Muscle layer of duodenum (tissue), 2 donors: ENCODE data around the gene TXNRD2.

Source experiments
- H3K27ac ChIP-seq: one replicate; pipeline ENCODE4 v1.7.0; 2013; ENCODE audit warnings: mild to moderate bottlenecking, low read length
- H3K27me3 ChIP-seq: one replicate; pipeline ENCODE4 v1.7.0; 2013; ENCODE audit warnings: low read depth, mild to moderate bottlenecking, control low read depth, low read length
- H3K36me3 ChIP-seq, 2 donors: one replicate each; pipeline ENCODE4 v1.7.0; 2013; ENCODE audit warnings: low read length in 2 of 2, control low read depth in 1 of 2, mild to moderate bottlenecking in 1 of 2; ENCODE audit not compliant: insufficient read depth in 2 of 2, control insufficient read depth in 1 of 2
- H3K4me1 ChIP-seq, 2 donors: one replicate each; pipeline ENCODE4 v1.7.0; 2013; ENCODE audit warnings: low read length in 2 of 2, mild to moderate bottlenecking in 2 of 2, control low read depth in 1 of 2, moderate library complexity in 1 of 2; ENCODE audit not compliant: insufficient read depth in 2 of 2, control insufficient read depth in 1 of 2
- H3K4me3 ChIP-seq, 2 donors: one replicate each; pipeline ENCODE4 v1.7.0; 2013; ENCODE audit warnings: low read length in 2 of 2, low read depth in 1 of 2, mild to moderate bottlenecking in 1 of 2
- H3K9me3 ChIP-seq, 2 donors: one replicate each; pipeline ENCODE4 v1.7.0; 2013; ENCODE audit warnings: low read length in 2 of 2, control low read depth in 1 of 2, mild to moderate bottlenecking in 1 of 2; ENCODE audit not compliant: control insufficient read depth in 1 of 2
- donor health status: healthy.

The TXNRD2 gene

DNA sequence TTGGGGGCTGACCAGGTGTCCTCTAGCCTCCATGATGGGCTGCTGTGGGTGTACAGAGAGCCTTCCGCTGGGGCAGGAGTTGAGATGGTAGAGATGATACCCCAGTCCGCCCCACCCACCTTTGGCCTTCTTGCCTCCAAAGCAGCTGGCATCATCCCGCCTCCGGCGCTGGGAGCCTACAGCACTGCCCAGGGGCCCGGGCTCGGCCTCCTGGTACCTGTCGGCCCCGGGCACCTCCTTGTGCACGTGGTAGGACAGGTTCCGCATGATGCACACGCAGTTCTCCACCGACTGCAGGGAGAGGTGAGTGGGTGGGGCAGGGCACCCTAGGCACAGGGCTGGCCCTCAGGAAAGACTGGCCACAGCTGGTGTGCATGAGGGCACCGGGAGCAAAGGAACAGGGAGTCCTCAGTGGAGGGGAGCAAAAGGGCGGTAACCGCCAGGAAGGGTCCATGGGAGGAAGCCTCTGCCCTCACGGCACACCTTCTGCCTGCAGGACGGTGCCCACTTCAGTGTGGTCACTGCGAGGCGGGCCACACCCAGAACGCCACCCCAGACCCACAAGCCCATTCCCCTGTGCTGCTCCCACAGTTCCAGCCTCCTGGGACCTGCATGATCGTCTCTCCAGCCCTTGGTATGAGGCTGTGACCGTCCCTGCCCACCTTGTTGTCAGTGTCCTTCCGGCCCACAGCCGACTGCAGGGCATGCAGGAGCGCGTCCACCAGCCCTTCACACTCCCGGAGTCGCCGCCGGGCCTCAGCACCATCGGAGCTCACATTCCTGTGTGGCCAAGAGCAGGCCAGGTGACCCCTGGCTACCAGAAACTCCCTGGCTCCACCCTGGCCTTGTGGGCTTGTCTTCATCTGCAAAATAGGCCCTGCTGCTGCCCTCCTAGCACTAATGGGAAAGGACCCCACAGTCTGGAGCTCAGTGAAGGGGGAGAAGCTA, 36.0 kb upstream of the TXNRD2 start:
- H3K27ac ChIP-seq, result no peak overlapping the region
- H3K27me3 ChIP-seq, result no peaks in the 10 kb centered on the region
- H3K4me3 ChIP-seq, result no peak overlapping the region
- H3K36me3 ChIP-seq, result peaks cover 6 to 55% of the 10 kb centered on the region in 2 donors
- peaks cover 0 to 10% of the 10 kb centered on the region in 2 donors for H3K4me1 ChIP-seq
- H3K9me3 ChIP-seq, result no peaks in the 10 kb centered on the region

DNA sequence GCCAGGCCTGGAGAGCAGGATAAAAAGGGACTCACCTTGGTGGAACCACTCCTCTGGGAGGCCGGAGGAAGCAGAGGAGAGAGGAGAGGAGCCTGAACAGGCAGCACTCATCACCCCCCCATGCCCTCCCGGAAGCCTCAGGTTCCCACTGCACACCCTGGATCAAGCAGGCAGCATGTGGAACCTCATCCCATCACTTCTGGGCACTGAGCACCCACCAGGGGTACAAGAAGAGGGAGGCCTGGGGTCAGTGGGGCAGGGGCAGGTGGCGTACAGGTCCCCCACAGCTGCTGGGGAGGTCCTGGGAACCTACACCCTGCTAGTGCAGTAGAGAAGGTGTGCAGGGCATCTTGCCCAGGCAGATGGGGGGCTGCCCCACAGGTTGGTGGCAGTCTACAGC, 35.1 kb upstream of the TXNRD2 start:
- H3K27me3 ChIP-seq, result no peaks in the 10 kb centered on the region
- H3K27ac ChIP-seq, result no peak overlapping the region
- peaks cover 6 to 61% of the 10 kb centered on the region in 2 donors for H3K36me3 ChIP-seq
- H3K4me1 ChIP-seq, result peaks cover 0 to 10% of the 10 kb centered on the region in 2 donors
- H3K4me3 ChIP-seq, result no peak overlapping the region
- H3K9me3 ChIP-seq, result no peaks in the 10 kb centered on the region

DNA sequence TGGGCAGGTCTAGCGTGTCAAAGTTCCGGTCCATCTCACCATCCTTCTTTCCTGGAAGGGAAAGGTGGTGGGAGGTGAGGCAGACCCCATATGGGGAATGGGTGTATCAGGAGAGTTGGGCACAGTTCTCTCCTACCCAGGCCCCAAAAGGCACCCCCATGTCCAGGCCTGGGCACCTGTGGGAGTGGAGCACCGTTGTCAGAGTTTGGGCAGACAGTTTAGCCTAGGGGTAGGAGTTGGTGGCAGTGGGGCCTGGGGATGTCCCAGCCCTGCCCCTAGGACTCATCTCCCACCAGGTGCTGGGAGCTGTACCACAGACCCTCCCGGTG, 34.1 kb upstream of the TXNRD2 start:
- no peaks in the 10 kb centered on the region for H3K9me3 ChIP-seq
- H3K4me1 ChIP-seq, result peaks cover 0 to 12% of the 10 kb centered on the region in 2 donors
- H3K36me3 ChIP-seq, result peaks cover 6 to 62% of the 10 kb centered on the region in 2 donors
- H3K27me3 ChIP-seq, result no peaks in the 10 kb centered on the region
- H3K27ac ChIP-seq, result no peak overlapping the region
- H3K4me3 ChIP-seq, result no peak overlapping the region

DNA sequence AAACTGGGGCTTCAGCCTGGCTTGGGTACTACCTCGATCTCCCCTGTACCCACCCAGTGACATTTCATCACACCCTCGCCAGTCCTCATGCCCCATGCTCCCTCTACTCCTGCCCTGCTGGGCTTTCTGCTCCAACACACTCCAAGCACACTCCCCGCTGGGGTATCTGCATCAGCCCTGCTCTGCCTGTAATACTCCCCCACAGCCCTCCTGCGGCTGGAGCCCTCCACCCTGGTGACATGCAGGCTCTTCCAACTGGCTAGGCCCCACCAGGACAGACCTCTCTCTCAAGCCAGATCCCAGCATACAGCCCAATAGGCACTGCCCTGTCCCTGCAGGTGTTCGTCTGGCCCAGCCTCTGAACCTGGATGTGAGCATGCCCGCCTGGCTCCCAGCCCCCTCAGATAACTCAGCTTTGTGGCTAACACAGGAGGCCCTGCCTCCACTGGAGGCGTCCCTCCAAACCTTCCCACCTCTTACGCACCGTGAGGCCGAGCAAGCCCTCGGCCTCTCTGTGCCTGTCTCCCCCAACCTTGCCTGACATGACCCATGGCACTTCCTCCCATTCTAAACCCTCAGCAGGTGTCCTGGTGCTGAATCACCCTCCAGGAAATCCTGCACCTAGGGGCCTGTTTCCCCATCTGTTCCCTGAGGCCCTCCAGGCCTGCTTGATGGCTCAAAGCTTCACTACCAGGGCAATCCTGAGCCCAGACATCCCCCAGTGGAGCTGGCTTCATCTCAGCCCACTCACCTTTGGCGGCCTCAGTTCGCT, 33.5 kb upstream of the TXNRD2 start:
- Histone ChIP-seq H3K9me3 (no peaks in the 10 kb centered on the region), H3K27ac (no peak overlapping the region), H3K36me3 (peaks cover under 1 to 57% of the 10 kb centered on the region in 2 donors)

DNA sequence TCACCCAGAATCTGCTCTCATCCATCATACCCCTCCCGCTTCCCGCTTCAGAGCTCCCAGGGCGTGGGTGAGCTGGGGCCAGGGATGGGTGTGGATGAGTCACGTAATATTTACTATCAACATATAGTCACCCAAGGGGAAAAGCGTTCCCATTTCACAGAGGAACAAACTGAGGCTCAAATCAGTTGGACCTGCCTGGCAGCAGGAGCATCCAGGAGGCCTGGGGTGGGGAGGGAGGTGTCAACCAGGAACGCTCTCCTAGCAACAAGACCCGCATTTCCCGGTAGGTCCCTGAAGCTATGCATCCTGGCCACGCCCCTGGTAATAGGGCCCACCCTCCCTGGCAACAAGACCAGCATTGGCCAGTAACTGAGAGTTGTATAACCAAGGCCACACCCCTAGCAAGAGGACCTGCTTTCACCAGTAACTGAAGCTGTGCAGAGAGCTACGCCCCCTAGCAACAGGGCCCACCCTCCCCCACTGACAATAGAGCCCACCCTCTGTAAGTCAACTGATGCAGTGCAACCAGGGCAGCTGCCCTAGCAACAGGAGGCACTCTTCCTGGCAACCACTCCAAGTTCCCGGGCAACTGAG, 32.7 kb upstream of the TXNRD2 start:
- no peaks in the 10 kb centered on the region for H3K27me3 ChIP-seq
- H3K4me1 ChIP-seq, result peaks cover 0 to 14% of the 10 kb centered on the region in 2 donors
- no peak overlapping the region for H3K27ac ChIP-seq
- no peak overlapping the region for H3K4me3 ChIP-seq
- peaks cover 0 to 52% of the 10 kb centered on the region in 2 donors for H3K36me3 ChIP-seq
- no peaks in the 10 kb centered on the region for H3K9me3 ChIP-seq

More for the DNA sequence above, 33.5 kb upstream of the TXNRD2 start:
- Histone ChIP-seq H3K4me1 (peaks cover 0 to 14% of the 10 kb centered on the region in 2 donors), H3K27me3 (no peaks in the 10 kb centered on the region), H3K4me3 (no peak overlapping the region)

DNA sequence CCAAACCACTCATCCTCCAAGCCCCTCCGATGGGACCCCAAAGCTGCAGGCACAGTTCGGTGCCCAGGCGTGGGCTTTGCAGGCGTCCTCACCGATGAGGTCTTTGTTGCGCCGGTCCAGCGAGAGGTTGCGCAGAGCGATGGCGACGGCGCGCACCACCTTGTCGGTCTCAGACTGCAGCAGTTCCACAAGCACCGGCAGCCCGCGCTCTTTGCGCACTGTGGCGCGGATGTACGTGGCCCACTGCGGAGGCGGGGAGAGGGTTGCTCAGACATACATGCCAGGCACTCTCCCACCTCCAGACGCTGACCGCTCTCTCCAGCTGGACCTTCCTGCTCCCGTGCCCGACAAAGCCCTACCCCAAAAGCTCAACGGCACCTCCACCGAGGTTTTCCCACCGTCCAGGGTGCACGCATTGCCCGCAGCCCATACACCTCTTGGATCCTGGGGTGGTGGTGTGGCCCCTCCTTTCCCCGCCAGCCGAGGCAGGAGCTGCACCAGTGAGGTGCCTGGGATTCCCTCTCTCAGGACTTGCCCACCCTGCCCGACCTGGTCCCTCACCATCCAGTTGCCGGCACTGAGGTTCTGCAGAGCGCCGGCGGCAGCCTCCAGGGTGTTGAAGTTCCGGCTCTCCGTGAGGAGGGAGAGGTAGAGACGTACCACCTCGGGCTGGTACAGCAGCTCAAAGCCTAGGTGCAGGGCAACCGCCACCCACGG, 32.1 kb upstream of the TXNRD2 start:
- H3K9me3 ChIP-seq, result no peaks in the 10 kb centered on the region
- peaks cover 0 to 51% of the 10 kb centered on the region in 2 donors for H3K36me3 ChIP-seq
- peaks cover 0 to 14% of the 10 kb centered on the region in 2 donors for H3K4me1 ChIP-seq
- no peaks in the 10 kb centered on the region for H3K27me3 ChIP-seq
- H3K4me3 ChIP-seq, result no peak overlapping the region
- no peak overlapping the region for H3K27ac ChIP-seq

DNA sequence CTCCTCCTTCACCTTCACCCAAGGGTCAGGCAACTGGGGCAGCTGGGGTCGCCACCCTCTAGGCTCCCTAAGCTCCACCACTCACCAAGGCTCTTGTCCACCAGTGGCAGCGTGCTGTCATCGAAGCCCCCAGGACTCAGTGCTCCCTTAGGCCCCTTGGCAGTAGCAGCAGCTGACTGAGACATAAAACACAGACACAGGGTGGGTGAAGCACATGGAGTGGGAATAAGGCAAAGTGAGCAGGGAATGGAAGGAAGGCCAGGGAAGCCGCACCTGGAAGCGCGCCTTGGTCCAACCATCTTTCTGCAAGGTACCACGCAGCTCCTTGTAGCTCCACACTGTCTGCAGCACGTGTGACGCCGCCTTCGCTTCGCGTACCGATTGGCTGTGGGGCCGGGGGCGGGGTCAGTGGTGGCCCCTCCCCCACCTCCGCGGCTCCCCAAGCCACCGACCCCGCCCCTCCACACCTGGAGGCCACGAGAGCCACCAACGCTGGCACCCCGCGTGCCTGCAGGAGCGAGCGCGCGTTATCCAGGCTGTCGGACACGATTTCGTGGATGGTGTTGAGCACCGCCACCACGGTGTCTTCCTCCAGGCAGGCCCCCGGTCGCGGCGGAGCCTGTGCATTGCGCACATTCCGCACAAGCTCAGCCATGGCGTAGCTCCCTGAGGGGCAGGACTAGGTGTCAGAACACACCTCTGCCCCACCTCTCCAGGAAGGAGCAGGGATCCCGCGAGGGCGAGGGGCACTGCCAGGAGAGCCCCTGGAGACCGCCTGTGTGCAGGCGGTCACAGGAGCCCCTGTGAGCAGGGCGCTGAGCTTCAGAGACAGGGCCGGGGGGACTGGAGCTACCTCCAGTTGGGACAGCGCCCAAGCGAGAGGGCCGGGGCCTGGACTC, 31.3 kb upstream of the TXNRD2 start:
- H3K4me3 ChIP-seq, result no peak overlapping the region
- H3K27me3 ChIP-seq, result no peaks in the 10 kb centered on the region
- H3K36me3 ChIP-seq, result peaks cover under 1 to 52% of the 10 kb centered on the region in 2 donors
- H3K4me1 ChIP-seq, result peaks cover 0 to 14% of the 10 kb centered on the region in 2 donors
- no peaks in the 10 kb centered on the region for H3K9me3 ChIP-seq
- H3K27ac ChIP-seq, result no peak overlapping the region

DNA sequence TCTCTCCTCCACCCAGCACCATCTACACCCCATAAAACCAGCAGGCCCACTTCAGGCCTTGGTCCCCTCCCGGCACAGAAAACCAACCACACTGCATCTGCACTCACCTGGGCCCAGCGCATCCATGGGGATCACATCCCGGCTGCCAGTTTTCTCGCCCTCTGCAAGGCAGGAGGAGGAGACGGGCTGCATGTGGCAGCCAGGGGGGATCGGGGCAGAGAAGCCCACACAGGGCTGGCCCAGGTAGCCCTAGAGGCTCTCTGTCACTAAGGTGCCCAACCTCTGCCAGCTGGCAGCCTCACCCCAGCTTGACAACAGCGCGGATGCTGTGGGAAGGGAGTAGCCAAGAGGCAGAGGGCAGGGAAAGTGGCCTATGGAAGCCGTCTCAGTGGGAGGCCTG, 30.6 kb upstream of the TXNRD2 start:
- Histone ChIP-seq H3K27me3 (no peaks in the 10 kb centered on the region), H3K4me1 (peaks cover 0 to 14% of the 10 kb centered on the region in 2 donors), H3K36me3 (peaks cover 7 to 54% of the 10 kb centered on the region in 2 donors), H3K27ac (no peak overlapping the region), H3K9me3 (no peaks in the 10 kb centered on the region), H3K4me3 (no peak overlapping the region)

DNA sequence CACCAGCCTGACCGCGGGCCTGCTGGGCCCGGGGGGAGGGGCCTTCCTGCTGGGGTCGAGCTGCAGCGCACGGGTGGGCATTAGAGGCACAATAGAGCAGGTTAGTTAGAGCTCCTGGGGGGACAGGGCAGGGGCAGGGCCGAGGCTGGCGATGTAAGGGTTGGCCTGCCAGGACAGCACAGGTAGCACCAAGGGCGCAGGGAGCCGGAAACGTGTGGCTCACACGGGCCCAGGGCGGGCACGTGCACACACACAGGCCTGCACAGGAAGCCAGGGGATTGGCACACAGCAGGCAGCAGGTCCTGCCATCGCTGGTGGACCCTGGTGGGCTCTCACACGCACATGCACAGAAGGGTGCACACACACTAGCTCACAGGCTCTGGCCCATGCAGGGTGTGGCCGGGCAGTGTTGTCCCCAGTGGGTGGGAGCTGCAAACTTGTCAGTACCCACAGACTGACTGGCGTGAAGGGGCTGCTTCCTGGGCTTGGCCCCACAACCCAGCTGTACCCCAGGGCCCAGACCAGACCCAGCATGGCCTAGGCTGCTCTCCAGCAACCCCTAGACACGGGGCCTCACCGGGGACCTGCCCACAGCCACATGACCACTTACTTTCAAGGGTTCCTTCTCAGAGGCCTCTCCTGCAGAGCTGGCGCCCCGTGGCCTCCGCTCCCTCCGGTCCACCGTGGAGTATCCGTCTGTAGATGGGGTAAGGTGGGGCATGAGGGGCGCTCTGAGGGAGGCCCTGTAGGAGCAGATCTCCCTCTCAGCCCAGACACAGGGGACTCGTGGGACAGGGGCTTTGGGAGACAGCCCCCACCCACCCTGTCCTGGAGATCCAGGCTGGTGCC, 29.9 kb upstream of the TXNRD2 start:
- Histone ChIP-seq H3K36me3 (peaks cover 11 to 61% of the 10 kb centered on the region in 2 donors), H3K27ac (no peak overlapping the region)

More for the DNA sequence above, 29.9 kb upstream of the TXNRD2 start:
- H3K9me3 ChIP-seq, result no peaks in the 10 kb centered on the region
- H3K27me3 ChIP-seq, result no peaks in the 10 kb centered on the region
- H3K4me3 ChIP-seq, result no peak overlapping the region
- peaks cover 0 to 14% of the 10 kb centered on the region in 2 donors for H3K4me1 ChIP-seq
